Panc1 (cell line): ENCODE data around the gene STAU1. TPM values are rescaled to one million over a fixed set of nuclear protein-coding genes. Genes with fewer than 3 reads are reported as not detected.

Source experiments
- ATAC-seq: fragments of 200-7000 bp; cut with Tn5 transposase; 2 replicates; pipeline ENCODE4 v1.9.1; 2020; ENCODE audit warnings: mild to moderate bottlenecking, moderate library complexity
- BruUV-seq: library from RNA; stranded (reverse); fragments of 400-500 nt; replicated peaks from 2 replicates; lab custom pipeline; 2021; lab: Mats Ljungman, UMichigan
- CTCF ChIA-PET: fragments of 300-600 bp; sonication (Branson Sonifier 250); formaldehyde crosslinking; loops from one replicate; lab custom pipeline; 2022; ENCODE audit warnings: antibody characterized with exemption; lab: Charles Lee
- POLR2A ChIA-PET: fragments of 300-600 bp; sonication (Branson Sonifier 250); formaldehyde crosslinking; loops from one replicate; lab custom pipeline; 2022; ENCODE audit warnings: antibody characterized with exemption; lab: Charles Lee
- DNase-seq: peaks from one replicate; pipeline ENCODE4 v3.0.0-alpha.2; 2010; ENCODE audit warnings: low read depth, low spot score
- H3K27ac ChIP-seq: 2 replicates; pipeline ENCODE4 v1.5.1; 2011; ENCODE audit warnings: mild to moderate bottlenecking, low read length, inconsistent platforms
- H3K27me3 ChIP-seq: fragments of 200-500 bp; sonication (Bioruptor generic); 2 replicates; pipeline ENCODE4 v1.6.0; 2014; ENCODE audit warnings: low read length, inconsistent platforms; ENCODE audit not compliant: control insufficient read depth, insufficient read depth
- H3K36me3 ChIP-seq: fragments of 200-500 bp; sonication (Bioruptor generic); 2 replicates; pipeline ENCODE4 v1.5.1; 2014; ENCODE audit warnings: inconsistent platforms, mild to moderate bottlenecking, low read length, moderate library complexity; ENCODE audit not compliant: control insufficient read depth, insufficient read depth
- H3K4me1 ChIP-seq: 2 replicates; pipeline ENCODE4 v1.5.1; 2011; ENCODE audit warnings: inconsistent platforms, mild to moderate bottlenecking, low read length, moderate library complexity; ENCODE audit not compliant: control insufficient read depth, insufficient read depth
- H3K4me3 ChIP-seq, 2 experiments: 2 replicates each; pipeline ENCODE4 v1.5.1; 2011 to 2012; ENCODE audit warnings: low read depth in 2 of 2, low read length in 2 of 2, mild to moderate bottlenecking in 2 of 2, inconsistent platforms in 1 of 2, moderate library complexity in 1 of 2
- H3K9me3 ChIP-seq: fragments of 200-500 bp; sonication (Bioruptor generic); 2 replicates; pipeline ENCODE4 v1.5.1; 2014; ENCODE audit warnings: low read depth, mild to moderate bottlenecking, inconsistent platforms, low read length, moderate library complexity; ENCODE audit not compliant: control insufficient read depth, insufficient read depth
- CTCF ChIP-seq: fragments of 450-650 bp; IDR thresholded peaks from 2 replicates; pipeline ENCODE4 v1.5.1; 2017; ENCODE audit warnings: mild to moderate bottlenecking
- POLR2AphosphoS5 ChIP-seq: IDR thresholded peaks from 2 replicates; pipeline ENCODE4 v1.6.1; 2012; ENCODE audit warnings: mild to moderate bottlenecking, low read depth, low read length, moderate library complexity
- SIN3A ChIP-seq: IDR thresholded peaks from 2 replicates; pipeline ENCODE4 v1.6.1; 2012; ENCODE audit warnings: low read depth, mild to moderate bottlenecking, low read length, moderate library complexity, borderline replicate concordance; ENCODE audit not compliant: insufficient read depth
- TCF7L2 ChIP-seq: IDR thresholded peaks from 2 replicates; pipeline ENCODE4 v1.6.1; 2011; ENCODE audit warnings: mild to moderate bottlenecking, low read depth, low read length, inconsistent platforms
- in situ Hi-C: cut with HindIII; loops from 2 replicates; pipeline ENCODE4 v1.10.0; 2016; ENCODE audit warnings: low sequenced_read_pairs, low pct_unique_long_range_greater_than_20kb
- intact Hi-C: fragments of 100-400 bp; cut with micrococcal nuclease; formaldehyde crosslinking; loops from one replicate; pipeline ENCODE4 v1.10.0; 2022; ENCODE audit not compliant: unreplicated experiment
- total RNA-seq: library from RNA; stranded (reverse); gene quantifications from one replicate; pipeline ENCODE4 v1.2.1, GENCODE V29; 2021; ENCODE audit not compliant: unreplicated experiment
- TF ChIP-seq, protein P1 (sequence below), 2 experiments: IDR thresholded peaks; 2 replicates each; pipeline ENCODE4 v1.6.1; 2011 to 2012; ENCODE audit warnings: low read depth in 2 of 2, control low read depth in 1 of 2, low read length in 1 of 2, mild to moderate bottlenecking in 1 of 2, moderate library complexity in 1 of 2; ENCODE audit not compliant: insufficient read depth in 1 of 2

STAU1 gene
- total RNA-seq, 1 experiment from 2014 or later = 103 TPM

DNA sequence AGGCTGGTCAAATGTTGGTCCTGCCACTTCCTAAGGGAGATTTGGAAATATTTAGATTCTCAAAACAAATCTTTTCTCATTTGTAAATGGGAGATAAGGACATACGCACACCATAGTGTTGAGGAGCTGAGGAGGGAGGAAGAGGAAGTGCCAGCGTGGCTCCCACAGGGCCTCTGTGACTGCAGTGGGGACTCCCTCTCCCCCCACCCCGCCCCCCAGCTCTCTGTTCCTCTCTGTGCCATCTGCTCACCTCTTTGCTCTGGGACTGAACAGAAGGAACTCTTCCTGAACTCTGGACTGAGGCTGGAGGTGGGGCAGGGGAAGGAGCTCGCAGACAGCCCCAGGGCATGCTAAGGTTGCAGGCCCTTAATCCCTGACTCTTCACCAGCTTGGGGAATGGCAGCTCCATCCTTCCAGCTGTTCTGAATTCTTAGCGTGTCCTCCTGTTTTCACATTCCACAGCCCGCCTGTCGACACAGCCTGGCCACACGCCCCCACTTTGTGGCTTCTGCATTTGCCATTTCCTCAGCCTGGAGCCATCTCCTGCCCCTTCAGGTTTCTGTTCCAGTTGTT is 42.5 kb upstream of the STAU1 start:
- POLR2A ChIA-PET = no interaction called here
- H3K36me3 ChIP-seq = peaks cover 2% of the 10 kb centered on the region; the same call in 1 of the 2 replicates

DNA sequence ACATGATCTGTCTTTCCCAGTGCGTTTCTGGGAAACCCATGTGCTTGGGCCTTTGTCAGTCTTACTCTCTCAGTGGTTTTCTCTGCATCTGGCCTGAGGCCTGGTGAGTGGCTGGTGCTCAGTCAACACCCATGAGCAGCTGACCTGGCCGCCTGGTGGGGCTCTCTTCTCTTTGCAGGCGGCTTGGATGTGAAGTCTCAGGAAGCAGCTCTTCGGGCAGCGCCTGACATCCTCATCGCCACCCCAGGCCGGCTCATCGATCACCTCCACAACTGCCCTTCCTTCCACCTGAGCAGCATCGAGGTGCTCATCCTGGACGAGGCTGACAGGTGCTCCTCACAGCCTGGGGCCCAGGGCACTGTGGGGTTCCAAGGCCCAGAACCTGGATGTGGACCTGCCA is 41.9 kb upstream of the STAU1 start:
- TF ChIP-seq CTCF = no peak
- TF ChIP-seq TCF7L2 = no peak
- no peak for TF ChIP-seq POLR2AphosphoS5
- TF ChIP-seq SIN3A = no peak
- TF ChIP-seq, protein P1, sequence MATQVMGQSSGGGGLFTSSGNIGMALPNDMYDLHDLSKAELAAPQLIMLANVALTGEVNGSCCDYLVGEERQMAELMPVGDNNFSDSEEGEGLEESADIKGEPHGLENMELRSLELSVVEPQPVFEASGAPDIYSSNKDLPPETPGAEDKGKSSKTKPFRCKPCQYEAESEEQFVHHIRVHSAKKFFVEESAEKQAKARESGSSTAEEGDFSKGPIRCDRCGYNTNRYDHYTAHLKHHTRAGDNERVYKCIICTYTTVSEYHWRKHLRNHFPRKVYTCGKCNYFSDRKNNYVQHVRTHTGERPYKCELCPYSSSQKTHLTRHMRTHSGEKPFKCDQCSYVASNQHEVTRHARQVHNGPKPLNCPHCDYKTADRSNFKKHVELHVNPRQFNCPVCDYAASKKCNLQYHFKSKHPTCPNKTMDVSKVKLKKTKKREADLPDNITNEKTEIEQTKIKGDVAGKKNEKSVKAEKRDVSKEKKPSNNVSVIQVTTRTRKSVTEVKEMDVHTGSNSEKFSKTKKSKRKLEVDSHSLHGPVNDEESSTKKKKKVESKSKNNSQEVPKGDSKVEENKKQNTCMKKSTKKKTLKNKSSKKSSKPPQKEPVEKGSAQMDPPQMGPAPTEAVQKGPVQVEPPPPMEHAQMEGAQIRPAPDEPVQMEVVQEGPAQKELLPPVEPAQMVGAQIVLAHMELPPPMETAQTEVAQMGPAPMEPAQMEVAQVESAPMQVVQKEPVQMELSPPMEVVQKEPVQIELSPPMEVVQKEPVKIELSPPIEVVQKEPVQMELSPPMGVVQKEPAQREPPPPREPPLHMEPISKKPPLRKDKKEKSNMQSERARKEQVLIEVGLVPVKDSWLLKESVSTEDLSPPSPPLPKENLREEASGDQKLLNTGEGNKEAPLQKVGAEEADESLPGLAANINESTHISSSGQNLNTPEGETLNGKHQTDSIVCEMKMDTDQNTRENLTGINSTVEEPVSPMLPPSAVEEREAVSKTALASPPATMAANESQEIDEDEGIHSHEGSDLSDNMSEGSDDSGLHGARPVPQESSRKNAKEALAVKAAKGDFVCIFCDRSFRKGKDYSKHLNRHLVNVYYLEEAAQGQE (IDR thresholded peaks at IDR 0.05; ENCODE audit: insufficient read depth in 1 of 2, low read depth in 2 of 2, low read length in 1 of 2) = no peak
- DNase-seq (no peak), ATAC-seq (no peak)
- ChIA-PET CTCF (interaction anchor here (0.7 kb wide), 1 partner anchor 9 kb away, joined by 4 read pairs; no protein-coding TSS in a partner anchor), POLR2A (interaction anchor here (0.7 kb wide), 1 partner anchor 31 kb away, joined by 8 read pairs; no protein-coding TSS in a partner anchor)
- BruUV-seq = no TSS peak
- intact Hi-C loops = no loop called here
- Histone ChIP-seq H3K9me3 (no peaks in the 10 kb centered on the region), H3K36me3 (peaks cover 3% of the 10 kb centered on the region; the same call in 1 of the 2 replicates), H3K4me1 (no peaks in the 10 kb centered on the region), H3K27me3 (no peaks in the 10 kb centered on the region), H3K27ac (no peak overlapping the region), H3K4me3 (no peak overlapping the region)
- in situ Hi-C loops = no loop called here

More for the DNA sequence above, 42.5 kb upstream of the STAU1 start:
- DNase-seq (no peak), ATAC-seq (no peak)
- Histone ChIP-seq H3K4me3 (no peak overlapping the region), H3K27ac (no peak overlapping the region), H3K4me1 (no peaks in the 10 kb centered on the region), H3K9me3 (no peaks in the 10 kb centered on the region), H3K27me3 (no peaks in the 10 kb centered on the region)
- no TSS peak for BruUV-seq
- intact Hi-C loops (no loop called here), in situ Hi-C loops (no loop called here)
- TF ChIP-seq, protein P1 (IDR thresholded peaks at IDR 0.05; ENCODE audit: insufficient read depth in 1 of 2, low read depth in 2 of 2, low read length in 1 of 2) = no peak
- TF ChIP-seq SIN3A (no peak), POLR2AphosphoS5 (no peak), TCF7L2 (no peak), CTCF (no peak)
- CTCF ChIA-PET = interaction anchor here (0.7 kb wide), 1 partner anchor 9 kb away, joined by 4 read pairs; no protein-coding TSS in a partner anchor
